ENCODE results near the gene CDK6.

The CDK6 gene

DNA sequence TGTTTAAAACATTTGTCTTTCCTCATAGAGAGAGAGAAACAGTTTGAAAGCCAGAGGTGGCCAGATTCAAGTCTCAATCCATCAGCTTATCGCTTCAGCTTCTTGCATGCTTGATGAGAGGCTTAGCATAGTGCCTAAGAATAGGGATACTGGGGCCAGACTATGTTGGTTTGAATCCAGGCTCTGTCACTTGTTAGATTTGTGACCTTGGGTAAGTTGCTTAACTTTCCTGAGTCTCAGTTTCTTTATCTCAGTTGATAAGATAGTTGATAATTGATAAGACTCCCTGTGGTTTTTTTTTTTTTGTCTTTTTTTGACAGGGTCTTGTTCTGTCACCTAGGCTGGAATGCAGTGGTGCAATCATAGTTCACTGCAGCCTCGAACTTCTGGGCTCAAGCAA lies 12.1 kb upstream of the CDK6 start:
- Histone ChIP-seq H3K27ac (ENCODE audit: insufficient read depth in 1 of 2, low read depth in 1 of 2, low read length in 2 of 2, poor library complexity in 1 of 2, severe bottlenecking in 2 of 2) (no peak overlapping the region), H3K4me1 (ENCODE audit: control extremely low read depth in 1 of 4, control insufficient read depth in 4 of 4, insufficient read depth in 4 of 4, low read length in 3 of 4) (peaks cover 0 to 7% (median 3%) of the 10 kb centered on the region in 4 experiments), H3K27me3 (replicated peaks in 2 of 5; ENCODE audit: control insufficient read depth in 4 of 5, insufficient read depth in 5 of 5, low read length in 4 of 5) (no peaks in the 10 kb centered on the region), H3K9me3 (ENCODE audit: control extremely low read depth in 1 of 5, control insufficient read depth in 4 of 5, insufficient read depth in 2 of 5, low read depth in 1 of 5, low read length in 4 of 5) (no peaks in the 10 kb centered on the region), H3K4me3 (ENCODE audit: control insufficient read depth in 1 of 7, extremely low read depth in 1 of 7, insufficient read depth in 4 of 7, low read depth in 2 of 7, low read length in 6 of 7) (no peak overlapping the region), H3K36me3 (ENCODE audit: control insufficient read depth in 4 of 4, insufficient read depth in 4 of 4, low read length in 3 of 4) (peaks cover 5 to 32% (median 17%) of the 10 kb centered on the region in 4 experiments)
- no CpG with 5 or more reads among the region's 2 CpGs for WGBS (ENCODE audit: insufficient coverage)
- CTCF ChIA-PET: interaction anchor here (1.2 kb wide), 1 partner anchor 237 kb away, joined by 3 read pairs; no protein-coding TSS in a partner anchor
- no peak for DNase-seq
- POLR2A ChIA-PET: no interaction called here

DNA sequence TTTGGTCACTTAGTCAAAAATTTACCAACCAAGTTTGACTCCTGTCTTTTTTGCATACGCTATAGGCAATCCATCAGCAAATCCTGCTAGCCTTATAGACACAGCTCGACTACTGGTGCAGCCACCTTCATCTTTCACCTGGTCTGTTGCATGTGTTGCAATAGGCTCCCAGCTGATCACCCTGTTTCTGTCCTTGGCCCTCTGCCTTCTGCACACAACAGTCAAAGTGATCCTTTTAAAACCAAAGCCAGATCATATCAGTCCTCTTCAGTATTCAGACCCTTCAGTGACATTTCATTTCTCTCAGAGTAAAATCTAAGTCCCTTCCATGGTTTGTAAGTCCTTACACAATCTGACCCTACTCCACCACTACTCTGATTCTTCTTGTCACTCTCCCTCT lies 10.9 kb upstream of the CDK6 start:
- ChIA-PET POLR2A (no interaction called here), CTCF (no interaction called here)
- H3K4me3 ChIP-seq (ENCODE audit: control insufficient read depth in 1 of 7, extremely low read depth in 1 of 7, insufficient read depth in 4 of 7, low read depth in 2 of 7, low read length in 6 of 7): no peak overlapping the region
- peaks cover 4 to 36% (median 20%) of the 10 kb centered on the region in 4 experiments for H3K36me3 ChIP-seq (ENCODE audit: control insufficient read depth in 4 of 4, insufficient read depth in 4 of 4, low read length in 3 of 4)
- H3K4me1 ChIP-seq (ENCODE audit: control extremely low read depth in 1 of 4, control insufficient read depth in 4 of 4, insufficient read depth in 4 of 4, low read length in 3 of 4): peaks cover 0 to 7% (median 4%) of the 10 kb centered on the region in 4 experiments
- no peak overlapping the region for H3K27ac ChIP-seq (ENCODE audit: insufficient read depth in 1 of 2, low read depth in 1 of 2, low read length in 2 of 2, poor library complexity in 1 of 2, severe bottlenecking in 2 of 2)
- H3K27me3 ChIP-seq (replicated peaks in 2 of 5; ENCODE audit: control insufficient read depth in 4 of 5, insufficient read depth in 5 of 5, low read length in 4 of 5): no peaks in the 10 kb centered on the region
- H3K9me3 ChIP-seq (ENCODE audit: control extremely low read depth in 1 of 5, control insufficient read depth in 4 of 5, insufficient read depth in 2 of 5, low read depth in 1 of 5, low read length in 4 of 5): peaks cover 0 to 1% (median 0%) of the 10 kb centered on the region in 5 experiments
- WGBS (ENCODE audit: insufficient coverage): 95% methylated on average over 2 of the region's 2 CpGs
- DNase-seq: no peak

DNA sequence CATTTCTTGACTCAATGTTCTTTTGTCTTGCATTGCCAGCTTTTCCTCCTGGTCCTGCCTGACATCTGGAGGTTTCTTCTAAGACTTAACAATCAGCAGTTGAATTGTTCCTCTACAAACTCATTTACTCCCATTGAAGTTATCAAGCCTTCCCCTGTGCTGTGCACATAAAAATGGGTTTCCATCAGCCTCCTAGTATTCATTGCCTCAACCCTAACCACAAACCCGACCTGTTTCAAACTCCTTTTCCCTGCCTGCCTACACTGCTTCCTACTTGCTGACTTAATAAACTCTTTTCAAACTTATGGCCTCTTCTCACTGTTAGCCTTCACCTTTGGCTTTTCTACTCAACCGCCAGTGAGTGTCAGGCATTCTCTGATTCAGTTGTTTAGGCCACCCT lies 9.4 kb upstream of the CDK6 start:
- ChIA-PET POLR2A (interaction anchor here (1.6 kb wide), 1 partner anchor 9 kb away, joined by 3 read pairs; the partner anchor contains the start of gene CDK6), CTCF (interaction anchor here (0.5 to 1.3 kb wide), 3 partner anchors 14 to 252 kb away, joined by 3 to 4 read pairs (median 4); no protein-coding TSS in a partner anchor)
- no peaks in the 10 kb centered on the region for H3K27me3 ChIP-seq (replicated peaks in 2 of 5; ENCODE audit: control insufficient read depth in 4 of 5, insufficient read depth in 5 of 5, low read length in 4 of 5)
- no peak overlapping the region for H3K27ac ChIP-seq (ENCODE audit: insufficient read depth in 1 of 2, low read depth in 1 of 2, low read length in 2 of 2, poor library complexity in 1 of 2, severe bottlenecking in 2 of 2)
- DNase-seq: no peak
- no peak overlapping the region for H3K4me3 ChIP-seq (ENCODE audit: control insufficient read depth in 1 of 7, extremely low read depth in 1 of 7, insufficient read depth in 4 of 7, low read depth in 2 of 7, low read length in 6 of 7)
- H3K4me1 ChIP-seq (ENCODE audit: control extremely low read depth in 1 of 4, control insufficient read depth in 4 of 4, insufficient read depth in 4 of 4, low read length in 3 of 4): peaks cover 0 to 12% (median 4%) of the 10 kb centered on the region in 4 experiments
- H3K36me3 ChIP-seq (ENCODE audit: control insufficient read depth in 4 of 4, insufficient read depth in 4 of 4, low read length in 3 of 4): peaks cover 4 to 39% (median 21%) of the 10 kb centered on the region in 4 experiments
- WGBS (ENCODE audit: insufficient coverage): 74% methylated on average over 2 of the region's 2 CpGs
- H3K9me3 ChIP-seq (ENCODE audit: control extremely low read depth in 1 of 5, control insufficient read depth in 4 of 5, insufficient read depth in 2 of 5, low read depth in 1 of 5, low read length in 4 of 5): peaks cover 0 to 1% (median 0%) of the 10 kb centered on the region in 5 experiments

DNA sequence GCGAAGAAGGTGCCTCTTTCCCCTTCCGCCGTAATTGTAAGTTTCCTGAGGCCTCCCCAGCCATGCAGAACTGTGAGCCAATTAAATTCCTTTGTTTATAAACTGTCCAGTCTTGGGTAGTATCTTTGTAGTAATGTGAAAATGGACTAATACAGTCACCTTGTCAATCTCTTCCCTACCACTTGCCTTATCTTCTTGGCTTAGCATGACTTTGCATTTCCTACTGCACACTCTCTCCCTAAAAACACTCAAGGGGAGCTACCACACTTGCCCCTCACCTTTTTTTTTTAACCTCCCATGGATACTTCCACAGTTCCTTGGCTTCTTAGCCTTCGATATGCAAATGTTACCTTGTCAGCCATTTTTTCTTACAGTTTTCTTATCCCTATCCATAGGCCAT lies 7.4 kb upstream of the CDK6 start:
- Histone ChIP-seq H3K27ac (ENCODE audit: insufficient read depth in 1 of 2, low read depth in 1 of 2, low read length in 2 of 2, poor library complexity in 1 of 2, severe bottlenecking in 2 of 2) (no peak overlapping the region), H3K27me3 (replicated peaks in 2 of 5; ENCODE audit: control insufficient read depth in 4 of 5, insufficient read depth in 5 of 5, low read length in 4 of 5) (no peaks in the 10 kb centered on the region), H3K4me1 (ENCODE audit: control extremely low read depth in 1 of 4, control insufficient read depth in 4 of 4, insufficient read depth in 4 of 4, low read length in 3 of 4) (peaks cover 5 to 22% (median 13%) of the 10 kb centered on the region in 4 experiments), H3K9me3 (ENCODE audit: control extremely low read depth in 1 of 5, control insufficient read depth in 4 of 5, insufficient read depth in 2 of 5, low read depth in 1 of 5, low read length in 4 of 5) (peaks cover 0 to 1% (median 0%) of the 10 kb centered on the region in 5 experiments), H3K36me3 (ENCODE audit: control insufficient read depth in 4 of 4, insufficient read depth in 4 of 4, low read length in 3 of 4) (peaks cover 4 to 36% (median 18%) of the 10 kb centered on the region in 4 experiments), H3K4me3 (ENCODE audit: control insufficient read depth in 1 of 7, extremely low read depth in 1 of 7, insufficient read depth in 4 of 7, low read depth in 2 of 7, low read length in 6 of 7) (no peak overlapping the region)
- no peak for DNase-seq
- CTCF ChIA-PET: interaction anchor here (1.5 kb wide), 1 partner anchor 223 kb away, joined by 6 read pairs; no protein-coding TSS in a partner anchor
- POLR2A ChIA-PET: no interaction called here
- WGBS (ENCODE audit: insufficient coverage): 100% methylated on average over 1 of the region's 4 CpGs

DNA sequence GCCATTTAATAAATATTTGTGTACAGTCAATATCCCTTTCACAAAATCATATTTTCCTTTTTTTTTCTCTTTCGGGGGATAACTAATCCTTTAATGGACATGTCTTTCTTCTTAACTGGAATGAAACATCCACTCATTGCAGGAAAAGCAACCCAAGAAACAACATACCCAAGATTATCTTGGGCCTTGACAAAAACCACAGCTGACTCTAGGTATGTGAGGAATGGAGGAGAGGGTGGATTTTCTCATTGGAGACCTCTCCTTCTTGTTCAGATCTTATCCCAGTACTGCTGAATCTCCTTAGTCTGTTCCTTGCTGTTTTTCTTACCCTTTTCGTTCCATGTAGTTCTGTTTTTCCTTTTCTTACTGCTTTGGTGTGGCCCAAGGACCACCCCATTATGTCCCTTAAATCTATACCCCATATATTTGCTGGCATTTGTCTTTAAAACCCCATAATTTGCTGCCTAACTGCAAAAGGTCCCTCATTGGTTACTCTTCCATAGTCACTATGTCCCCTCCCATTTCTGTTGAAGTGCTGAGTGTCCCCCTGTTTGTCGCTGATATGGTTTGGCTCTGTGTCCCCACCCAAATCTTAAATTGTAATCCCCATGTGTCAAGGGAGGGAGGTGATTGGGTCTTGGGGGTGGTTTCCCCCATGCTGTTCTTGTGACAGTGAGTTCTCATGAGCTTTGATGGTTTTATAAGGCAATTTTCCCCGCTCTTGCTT lies 6.8 kb upstream of the CDK6 start:
- Histone ChIP-seq H3K9me3 (ENCODE audit: control extremely low read depth in 1 of 5, control insufficient read depth in 4 of 5, insufficient read depth in 2 of 5, low read depth in 1 of 5, low read length in 4 of 5) (peaks cover 0 to 1% (median 0%) of the 10 kb centered on the region in 5 experiments), H3K27ac (ENCODE audit: insufficient read depth in 1 of 2, low read depth in 1 of 2, low read length in 2 of 2, poor library complexity in 1 of 2, severe bottlenecking in 2 of 2) (no peak overlapping the region), H3K36me3 (ENCODE audit: control insufficient read depth in 4 of 4, insufficient read depth in 4 of 4, low read length in 3 of 4) (peaks cover 4 to 34% (median 18%) of the 10 kb centered on the region in 4 experiments), H3K4me3 (ENCODE audit: control insufficient read depth in 1 of 7, extremely low read depth in 1 of 7, insufficient read depth in 4 of 7, low read depth in 2 of 7, low read length in 6 of 7) (no peak overlapping the region), H3K27me3 (replicated peaks in 2 of 5; ENCODE audit: control insufficient read depth in 4 of 5, insufficient read depth in 5 of 5, low read length in 4 of 5) (no peaks in the 10 kb centered on the region), H3K4me1 (ENCODE audit: control extremely low read depth in 1 of 4, control insufficient read depth in 4 of 4, insufficient read depth in 4 of 4, low read length in 3 of 4) (peaks cover 5 to 28% (median 18%) of the 10 kb centered on the region in 4 experiments)
- POLR2A ChIA-PET: interaction anchor here (0.6 kb wide), 1 partner anchor 88 kb away, joined by 6 read pairs; no protein-coding TSS in a partner anchor
- WGBS (ENCODE audit: insufficient coverage): 100% methylated on average over 2 of the region's 4 CpGs
- CTCF ChIA-PET: interaction anchor here (0.6 to 1.3 kb wide), 2 partner anchors 192 to 214 kb away, joined by 3 read pairs; no protein-coding TSS in a partner anchor
- no peak for DNase-seq

DNA sequence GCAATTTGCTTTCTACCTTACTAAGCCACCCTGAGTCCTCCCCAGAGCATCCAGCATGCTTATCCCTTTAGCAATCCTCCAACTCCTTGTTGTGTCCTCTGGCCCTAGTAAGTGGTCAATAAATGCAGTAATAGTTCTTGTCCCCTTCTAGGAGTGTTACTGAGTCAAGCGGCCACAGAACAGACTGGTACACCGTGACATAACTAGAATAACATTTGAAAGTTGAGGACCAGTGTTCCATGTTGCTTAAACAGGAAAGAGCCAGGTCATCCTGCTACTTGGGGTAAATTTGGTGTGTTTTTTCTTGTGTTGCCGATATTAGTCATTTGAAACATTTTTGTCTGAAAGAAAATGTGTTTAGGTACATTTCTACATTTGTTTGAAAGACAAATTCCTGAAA lies 4.8 kb upstream of the CDK6 start:
- Histone ChIP-seq H3K4me1 (ENCODE audit: control extremely low read depth in 1 of 4, control insufficient read depth in 4 of 4, insufficient read depth in 4 of 4, low read length in 3 of 4) (peaks cover 5 to 28% (median 22%) of the 10 kb centered on the region in 4 experiments), H3K27me3 (replicated peaks in 2 of 5; ENCODE audit: control insufficient read depth in 4 of 5, insufficient read depth in 5 of 5, low read length in 4 of 5) (no peaks in the 10 kb centered on the region), H3K27ac (ENCODE audit: insufficient read depth in 1 of 2, low read depth in 1 of 2, low read length in 2 of 2, poor library complexity in 1 of 2, severe bottlenecking in 2 of 2) (peak overlapping the region in 1 of 2 experiments; percentile 9), H3K9me3 (ENCODE audit: control extremely low read depth in 1 of 5, control insufficient read depth in 4 of 5, insufficient read depth in 2 of 5, low read depth in 1 of 5, low read length in 4 of 5) (peaks cover 0 to 1% (median 0%) of the 10 kb centered on the region in 5 experiments), H3K36me3 (ENCODE audit: control insufficient read depth in 4 of 4, insufficient read depth in 4 of 4, low read length in 3 of 4) (peaks cover 0 to 27% (median 13%) of the 10 kb centered on the region in 4 experiments), H3K4me3 (ENCODE audit: control insufficient read depth in 1 of 7, extremely low read depth in 1 of 7, insufficient read depth in 4 of 7, low read depth in 2 of 7, low read length in 6 of 7) (no peak overlapping the region)
- no peak for DNase-seq
- ChIA-PET CTCF (no interaction called here), POLR2A (no interaction called here)
- WGBS (ENCODE audit: insufficient coverage): 94% methylated on average over 2 of the region's 3 CpGs

DNA sequence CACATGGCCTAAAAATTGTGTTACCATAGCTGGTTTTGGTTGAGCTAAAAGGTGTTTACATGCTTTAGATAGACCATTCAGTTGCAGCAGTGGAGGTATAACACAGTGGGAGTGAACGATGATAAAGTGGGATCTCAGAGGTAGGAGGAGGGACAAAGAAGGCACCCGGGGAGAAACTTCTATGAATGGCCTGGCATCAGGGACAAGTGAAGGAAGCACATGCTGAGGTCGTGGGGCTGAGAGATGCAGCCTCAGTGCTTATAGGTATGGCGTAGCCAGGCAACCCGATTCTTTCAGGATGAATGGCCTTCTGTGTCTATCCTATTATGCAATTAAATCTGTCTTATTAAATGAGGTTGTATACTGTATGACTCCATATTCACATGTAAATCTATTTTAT lies 3.9 kb upstream of the CDK6 start:
- peak overlapping the region in 2 of 7 experiments; percentile 39 to 43 for H3K4me3 ChIP-seq (ENCODE audit: control insufficient read depth in 1 of 7, extremely low read depth in 1 of 7, insufficient read depth in 4 of 7, low read depth in 2 of 7, low read length in 6 of 7)
- no peaks in the 10 kb centered on the region for H3K27me3 ChIP-seq (replicated peaks in 2 of 5; ENCODE audit: control insufficient read depth in 4 of 5, insufficient read depth in 5 of 5, low read length in 4 of 5)
- H3K9me3 ChIP-seq (ENCODE audit: control extremely low read depth in 1 of 5, control insufficient read depth in 4 of 5, insufficient read depth in 2 of 5, low read depth in 1 of 5, low read length in 4 of 5): peaks cover 0 to 1% (median 0%) of the 10 kb centered on the region in 5 experiments
- DNase-seq: no peak
- ChIA-PET POLR2A (no interaction called here), CTCF (interaction anchor here (1.2 kb wide), 1 partner anchor 10 kb away, joined by 3 read pairs; no protein-coding TSS in a partner anchor)
- H3K27ac ChIP-seq (ENCODE audit: insufficient read depth in 1 of 2, low read depth in 1 of 2, low read length in 2 of 2, poor library complexity in 1 of 2, severe bottlenecking in 2 of 2): peak overlapping the region in 1 of 2 experiments; percentile 95
- peaks cover 0 to 20% (median 13%) of the 10 kb centered on the region in 4 experiments for H3K36me3 ChIP-seq (ENCODE audit: control insufficient read depth in 4 of 4, insufficient read depth in 4 of 4, low read length in 3 of 4)
- peaks cover 5 to 32% (median 21%) of the 10 kb centered on the region in 4 experiments for H3K4me1 ChIP-seq (ENCODE audit: control extremely low read depth in 1 of 4, control insufficient read depth in 4 of 4, insufficient read depth in 4 of 4, low read length in 3 of 4)
- WGBS (ENCODE audit: insufficient coverage): 84% methylated on average over 3 of the region's 5 CpGs

Measured in common myeloid progenitor, CD34-positive (primary cell).